ENCODE measurements around the gene CNOT9. TPM values are rescaled to one million over a fixed set of nuclear protein-coding genes. Genes with fewer than 3 reads are reported as not detected.
A peak's percentile ranks its signal among the peaks of the same experiment; 100 is the strongest.
"Not testable (repeated sequence)": the region's sequence is repeated elsewhere in the genome, so short reads cannot be mapped to it uniquely, and the experiment has no call there.

The CNOT9 gene, protein sequence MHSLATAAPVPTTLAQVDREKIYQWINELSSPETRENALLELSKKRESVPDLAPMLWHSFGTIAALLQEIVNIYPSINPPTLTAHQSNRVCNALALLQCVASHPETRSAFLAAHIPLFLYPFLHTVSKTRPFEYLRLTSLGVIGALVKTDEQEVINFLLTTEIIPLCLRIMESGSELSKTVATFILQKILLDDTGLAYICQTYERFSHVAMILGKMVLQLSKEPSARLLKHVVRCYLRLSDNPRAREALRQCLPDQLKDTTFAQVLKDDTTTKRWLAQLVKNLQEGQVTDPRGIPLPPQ
- total RNA-seq (2021) (89.5 and 92.3 TPM in 2 replicates), Bru-seq, nascent RNA (percentile 96 among the genes with signal in this experiment), BruChase-seq, experiment 1, labeled RNA remaining after a 2-hour chase (percentile 96 among the genes with signal in this experiment), BruChase-seq, experiment 2, labeled RNA remaining after a 6-hour chase (percentile 94 among the genes with signal in this experiment)
- long read RNA-seq, full-length matches to known transcripts = 47 of 60 reads
- long read RNA-seq, partial matches to known transcripts = 1 of 60 reads
- long read RNA-seq, other reads (novel, unspliced or antisense) = 12 of 60 reads

DNA sequence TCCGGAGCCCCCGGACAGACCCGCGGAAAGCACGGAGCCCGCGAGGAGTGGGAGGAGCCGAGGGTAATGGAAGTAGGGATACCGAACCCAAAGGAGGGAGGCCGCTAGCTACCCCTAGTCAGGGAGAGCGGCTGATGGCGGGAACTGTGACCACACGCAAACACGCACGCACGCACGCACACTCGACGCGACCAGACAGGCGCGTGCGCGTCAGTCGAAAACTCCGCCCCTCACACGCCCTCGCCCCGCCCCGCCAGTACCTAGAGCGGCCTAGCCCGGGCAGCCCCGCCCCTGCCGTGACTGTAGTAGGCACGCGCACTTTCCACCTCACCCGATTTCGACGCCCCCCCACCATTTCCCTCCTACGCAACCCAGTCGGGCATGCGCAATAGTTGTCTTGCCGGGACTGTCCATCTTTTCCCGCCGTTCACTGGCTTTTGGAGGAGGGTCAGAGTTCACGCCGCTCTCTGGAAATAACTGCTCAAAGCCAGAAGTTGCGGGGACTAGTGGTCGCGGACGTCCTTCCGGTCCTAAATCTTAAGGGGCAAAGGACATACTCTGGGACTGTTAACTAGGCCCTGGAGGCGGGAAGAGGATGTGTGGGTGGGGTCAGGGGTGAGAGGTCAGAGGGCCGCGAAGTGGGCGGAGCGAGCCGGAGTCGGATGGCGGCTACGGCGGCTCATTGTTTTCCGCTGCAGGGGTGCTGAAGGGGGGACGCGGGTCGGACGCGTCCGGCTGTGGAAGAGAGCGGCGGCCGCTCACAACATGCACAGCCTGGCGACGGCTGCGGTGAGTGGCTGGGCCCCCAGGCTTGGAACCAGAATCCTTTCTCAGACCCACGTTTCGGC lies at the start of gene CNOT9, which contains the start of gene USP37:
Gene CNOT9 (plus strand): TSS at position 650 of the 848 bp plus-strand sequence. CDS start 116 bp downstream, at position 766.
Gene USP37 (minus strand): TSS at position 162 of the 848 bp plus-strand sequence. CDS start 9,698 bp downstream, outside the sequence.
- peak within 1 kb of the TSS; percentile 94 for H3K27ac ChIP-seq (ENCODE audit: low read depth, low read length, poor library complexity, severe bottlenecking)
- ChIA-PET POLR2A (ENCODE audit: low non-redundant PET) (no interaction called here), CTCF (no interaction called here)
- BruUV-seq (replicated peaks) = no TSS peak
- peak; percentile 99 for DNase-seq (ENCODE audit: low spot score)
- no peaks in the 10 kb centered on the region for H3K27me3 ChIP-seq (replicated peaks; ENCODE audit: insufficient read depth, low read depth, low read length, poor library complexity)
- no peaks in the 10 kb centered on the region for H3K9me3 ChIP-seq (ENCODE audit: low read depth, low read length, poor library complexity, severe bottlenecking)
- intact Hi-C loops (cut with micrococcal nuclease; ENCODE audit: unreplicated experiment) = loop anchor here (10.0 kb wide), 1 partner anchor 1984 kb away; no protein-coding TSS in a partner anchor
- peaks cover 19% of the 10 kb centered on the region for H3K4me1 ChIP-seq (ENCODE audit: insufficient read depth, low read length, poor library complexity, severe bottlenecking)
- TF ChIP-seq, protein P1, sequence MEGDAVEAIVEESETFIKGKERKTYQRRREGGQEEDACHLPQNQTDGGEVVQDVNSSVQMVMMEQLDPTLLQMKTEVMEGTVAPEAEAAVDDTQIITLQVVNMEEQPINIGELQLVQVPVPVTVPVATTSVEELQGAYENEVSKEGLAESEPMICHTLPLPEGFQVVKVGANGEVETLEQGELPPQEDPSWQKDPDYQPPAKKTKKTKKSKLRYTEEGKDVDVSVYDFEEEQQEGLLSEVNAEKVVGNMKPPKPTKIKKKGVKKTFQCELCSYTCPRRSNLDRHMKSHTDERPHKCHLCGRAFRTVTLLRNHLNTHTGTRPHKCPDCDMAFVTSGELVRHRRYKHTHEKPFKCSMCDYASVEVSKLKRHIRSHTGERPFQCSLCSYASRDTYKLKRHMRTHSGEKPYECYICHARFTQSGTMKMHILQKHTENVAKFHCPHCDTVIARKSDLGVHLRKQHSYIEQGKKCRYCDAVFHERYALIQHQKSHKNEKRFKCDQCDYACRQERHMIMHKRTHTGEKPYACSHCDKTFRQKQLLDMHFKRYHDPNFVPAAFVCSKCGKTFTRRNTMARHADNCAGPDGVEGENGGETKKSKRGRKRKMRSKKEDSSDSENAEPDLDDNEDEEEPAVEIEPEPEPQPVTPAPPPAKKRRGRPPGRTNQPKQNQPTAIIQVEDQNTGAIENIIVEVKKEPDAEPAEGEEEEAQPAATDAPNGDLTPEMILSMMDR (conservative IDR thresholded peaks at IDR 0.05; ENCODE audit: low read depth, low read length) = no peak
- TF ChIP-seq EZH2 (IDR thresholded peaks at IDR 0.05; ENCODE audit: borderline replicate concordance, low read depth, low read length, poor library complexity, severe bottlenecking) = no peak
- peaks cover 29% of the 10 kb centered on the region for H3K36me3 ChIP-seq (ENCODE audit: insufficient read depth, low read length, poor library complexity, severe bottlenecking)
- H3K4me3 ChIP-seq (ENCODE audit: low read depth, low read length, poor library complexity, severe bottlenecking) = peak within 1 kb of the TSS; percentile 92

DNA sequence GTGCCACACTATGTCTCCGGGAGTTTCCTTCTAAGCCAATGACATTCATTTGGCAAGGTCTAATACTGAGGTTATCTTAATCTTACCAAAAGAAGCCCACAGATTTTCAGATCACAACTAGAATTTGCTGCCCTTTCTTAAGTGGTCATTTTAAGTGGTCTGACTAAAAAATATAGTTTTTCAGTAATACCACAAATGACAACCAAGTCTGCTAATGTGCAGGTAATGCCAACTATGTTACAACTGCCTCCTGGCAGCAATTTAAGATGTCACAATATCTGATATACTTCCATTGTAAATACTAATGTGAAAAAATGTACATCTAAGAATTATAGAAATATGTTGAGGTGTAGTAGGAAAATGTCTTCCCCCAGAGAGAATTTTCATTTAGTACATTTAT lies 49.8 kb upstream of the CNOT9 start:
- intact Hi-C loops (cut with micrococcal nuclease; ENCODE audit: unreplicated experiment) = no loop called here
- H3K27me3 ChIP-seq (replicated peaks; ENCODE audit: insufficient read depth, low read depth, low read length, poor library complexity) = no peaks in the 10 kb centered on the region
- no peak overlapping the region for H3K4me3 ChIP-seq (ENCODE audit: low read depth, low read length, poor library complexity, severe bottlenecking)
- peaks cover 3% of the 10 kb centered on the region for H3K4me1 ChIP-seq (ENCODE audit: insufficient read depth, low read length, poor library complexity, severe bottlenecking)
- no peaks in the 10 kb centered on the region for H3K36me3 ChIP-seq (ENCODE audit: insufficient read depth, low read length, poor library complexity, severe bottlenecking)
- DNase-seq (ENCODE audit: low spot score) = no peak
- no TSS peak for BruUV-seq (replicated peaks)
- H3K9me3 ChIP-seq (ENCODE audit: low read depth, low read length, poor library complexity, severe bottlenecking) = no peaks in the 10 kb centered on the region
- CTCF ChIA-PET = interaction anchor here (0.6 kb wide), 1 partner anchor 136 kb away, joined by 6 read pairs; no protein-coding TSS in a partner anchor
- H3K27ac ChIP-seq (ENCODE audit: low read depth, low read length, poor library complexity, severe bottlenecking) = no peak overlapping the region
- TF ChIP-seq EZH2 (IDR thresholded peaks at IDR 0.05; ENCODE audit: borderline replicate concordance, low read depth, low read length, poor library complexity, severe bottlenecking) = no peak
- TF ChIP-seq, protein P1 (conservative IDR thresholded peaks at IDR 0.05; ENCODE audit: low read depth, low read length) = no peak
- POLR2A ChIA-PET (ENCODE audit: low non-redundant PET) = no interaction called here

DNA sequence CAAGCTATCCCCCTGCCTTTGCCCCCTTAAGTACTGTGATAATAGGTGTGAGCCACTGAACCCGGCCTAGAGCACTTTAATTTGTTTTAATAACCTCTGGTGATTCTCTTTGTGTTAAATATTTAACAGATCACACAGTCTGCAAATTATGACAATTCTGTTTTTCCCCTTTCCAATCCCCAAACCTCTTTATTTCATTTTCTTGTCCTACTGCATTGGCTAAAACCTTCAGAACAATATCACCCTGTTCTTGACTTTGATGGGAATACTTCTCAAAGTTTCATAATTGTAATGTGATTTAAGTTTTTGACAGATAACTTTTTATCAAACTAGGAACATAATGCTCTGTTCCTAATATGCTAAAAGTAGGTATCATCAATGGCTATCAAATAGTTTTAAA lies 45.0 kb upstream of the CNOT9 start:
- no peaks in the 10 kb centered on the region for H3K4me1 ChIP-seq (ENCODE audit: insufficient read depth, low read length, poor library complexity, severe bottlenecking)

DNA sequence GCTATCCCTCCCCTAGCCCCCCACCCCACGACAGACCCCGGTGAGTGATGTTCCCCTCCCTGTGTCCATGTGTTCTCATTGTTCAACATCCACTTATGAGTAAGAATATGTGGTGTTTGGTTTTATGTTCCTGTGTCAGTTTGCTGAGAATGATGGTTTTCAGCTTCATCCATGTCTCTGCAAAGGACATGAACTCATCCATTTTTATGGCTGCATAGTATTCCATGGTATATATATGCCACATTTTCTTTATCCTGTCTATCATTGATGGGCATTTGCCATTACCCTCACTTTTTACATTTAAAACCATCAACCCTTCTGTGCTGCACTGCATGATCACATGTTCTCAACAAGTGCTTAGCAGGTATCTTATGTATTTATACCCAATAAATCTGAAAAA lies 40.2 kb upstream of the CNOT9 start:
- H3K9me3 ChIP-seq (ENCODE audit: low read depth, low read length, poor library complexity, severe bottlenecking); H3K27ac ChIP-seq (ENCODE audit: low read depth, low read length, poor library complexity, severe bottlenecking); intact Hi-C loops (cut with micrococcal nuclease; ENCODE audit: unreplicated experiment); H3K4me3 ChIP-seq (ENCODE audit: low read depth, low read length, poor library complexity, severe bottlenecking); CTCF ChIA-PET; BruUV-seq (replicated peaks); H3K4me1 ChIP-seq (ENCODE audit: insufficient read depth, low read length, poor library complexity, severe bottlenecking); H3K27me3 ChIP-seq (replicated peaks; ENCODE audit: insufficient read depth, low read depth, low read length, poor library complexity); DNase-seq (ENCODE audit: low spot score); POLR2A ChIA-PET (ENCODE audit: low non-redundant PET): not testable (repeated sequence)
- H3K36me3 ChIP-seq (ENCODE audit: insufficient read depth, low read length, poor library complexity, severe bottlenecking) = peaks cover 78% of the 10 kb centered on the region

More for the DNA sequence above, 45.0 kb upstream of the CNOT9 start:
- H3K27ac ChIP-seq (ENCODE audit: low read depth, low read length, poor library complexity, severe bottlenecking) = no peak overlapping the region
- H3K36me3 ChIP-seq (ENCODE audit: insufficient read depth, low read length, poor library complexity, severe bottlenecking) = peaks cover 42% of the 10 kb centered on the region
- intact Hi-C loops (cut with micrococcal nuclease; ENCODE audit: unreplicated experiment) = no loop called here
- POLR2A ChIA-PET (ENCODE audit: low non-redundant PET) = no interaction called here
- peaks cover 6% of the 10 kb centered on the region for H3K9me3 ChIP-seq (ENCODE audit: low read depth, low read length, poor library complexity, severe bottlenecking)
- TF ChIP-seq, protein P1 (conservative IDR thresholded peaks at IDR 0.05; ENCODE audit: low read depth, low read length) = no peak
- TF ChIP-seq EZH2 (IDR thresholded peaks at IDR 0.05; ENCODE audit: borderline replicate concordance, low read depth, low read length, poor library complexity, severe bottlenecking) = no peak
- CTCF ChIA-PET = no interaction called here
- no peak overlapping the region for H3K4me3 ChIP-seq (ENCODE audit: low read depth, low read length, poor library complexity, severe bottlenecking)
- H3K27me3 ChIP-seq (replicated peaks; ENCODE audit: insufficient read depth, low read depth, low read length, poor library complexity) = no peaks in the 10 kb centered on the region
- no peak for DNase-seq (ENCODE audit: low spot score)
- BruUV-seq (replicated peaks) = no TSS peak

All from A673 (cell line).